ENCODE results near the gene TMA7B. TPM values are rescaled to one million over a fixed set of nuclear protein-coding genes. Genes with fewer than 3 reads are reported as not detected.
"Not testable (repeated sequence)": the region's sequence is repeated elsewhere in the genome, so short reads cannot be mapped to it uniquely, and the experiment has no call there.

TMA7B gene
- total and polyA plus RNA-seq, 2 donors (not counting 3 experiments of a cell fraction or from before 2014, with no cell fraction given): not detected

- no peaks in the 10 kb centered on the region for H3K36me3 ChIP-seq (ENCODE audit: control insufficient read depth in 2 of 2, extremely low read depth in 1 of 2, insufficient read depth in 2 of 2, low read length in 2 of 2)
- intact Hi-C loops (cut with micrococcal nuclease) (no loop called here), dilution Hi-C loops (cut with MboI; ENCODE audit: extremely low pct_ligation_motif_present, low sequenced_read_pairs) (no loop called here)
- FAIRE-seq: no peak
- BruUV-seq (replicated peaks): no TSS peak
- H3K9me3 ChIP-seq (replicated peaks; ENCODE audit: control insufficient read depth, insufficient read depth, low read length): no peaks in the 10 kb centered on the region
- H3K27ac ChIP-seq (ENCODE audit: insufficient read depth, low read depth, low read length): no peak overlapping the region
- no peak overlapping the region for H2AFZ ChIP-seq (ENCODE audit: low read depth, low read length)
- H3K4me3 ChIP-seq (replicated peaks in 1 of 3; ENCODE audit: insufficient read depth in 1 of 3, low read depth in 1 of 3, low read length in 3 of 3): no peak overlapping the region
- H3K79me2 ChIP-seq (ENCODE audit: control insufficient read depth, insufficient read depth, low read length): no peaks in the 10 kb centered on the region
- no peak overlapping the region for H3K4me2 ChIP-seq (ENCODE audit: insufficient read depth, low read length)
- no peaks in the 10 kb centered on the region for H4K20me1 ChIP-seq (replicated peaks; ENCODE audit: control insufficient read depth, extremely low read depth, insufficient read depth, low read length)
- ChIA-PET POLR2A (no interaction called here), CTCF (interaction anchor here (1.6 kb wide), 1 partner anchor 33 kb away, joined by 5 read pairs; no protein-coding TSS in a partner anchor)
- no peak for TF ChIP-seq POLR2AphosphoS5 (IDR thresholded peaks at IDR 0.05; ENCODE audit: insufficient read depth, low read depth, low read length)
- no peak for TF ChIP-seq MAX (IDR thresholded peaks at IDR 0.05; ENCODE audit: insufficient read depth, insufficient read length)
- no peak for TF ChIP-seq MYC (IDR thresholded peaks at IDR 0.05; ENCODE audit: low read depth, low read length)
- no peak for TF ChIP-seq POLR2A (IDR thresholded peaks at IDR 0.05; ENCODE audit: low read depth, low read length)
- TF ChIP-seq FOS (IDR thresholded peaks at IDR 0.05; ENCODE audit: borderline replicate concordance, insufficient read depth, low read length): no peak
- TF ChIP-seq JUN (IDR thresholded peaks at IDR 0.05; ENCODE audit: borderline replicate concordance, insufficient read depth, insufficient read length, low read depth): no peak
- TF ChIP-seq CTCF (IDR thresholded peaks at IDR 0.05; ENCODE audit: extremely low read depth in 1 of 2, insufficient read depth in 1 of 2, low read depth in 1 of 2, low read length in 2 of 2): no peak
- no peak for TF ChIP-seq EZH2 (IDR thresholded peaks at IDR 0.05; ENCODE audit: borderline replicate concordance, low read depth, low read length, severe bottlenecking)
- no peak for TF ChIP-seq GATA2 (IDR thresholded peaks at IDR 0.05; ENCODE audit: insufficient read depth, insufficient read length, low read depth, low read length)
- DNase-seq (ENCODE audit: low read depth, low spot score): no peak
- no peaks in the 10 kb centered on the region for H3K4me1 ChIP-seq (ENCODE audit: control insufficient read depth, extremely low read depth, insufficient read depth, low read length)
- H3K27me3 ChIP-seq (ENCODE audit: control insufficient read depth in 2 of 2, insufficient read depth in 2 of 2, low read length in 2 of 2): peaks cover 20 to 33% of the 10 kb centered on the region in 2 experiments
- H3K9ac ChIP-seq (replicated peaks; ENCODE audit: extremely low read depth, insufficient read depth, low read length): no peak overlapping the region
- no peaks in the 10 kb centered on the region for H3K9me1 ChIP-seq (replicated peaks; ENCODE audit: control insufficient read depth, extremely low read depth, insufficient read depth, low read length)
These were observed 32.1 kb downstream of the TMA7B start for GRCh38 chr22:39992088-39992826.

GRCh38 chr22:39992894-39993293 lies 32.7 kb downstream of the TMA7B start:
- intact Hi-C loops (cut with micrococcal nuclease); dilution Hi-C loops (cut with MboI; ENCODE audit: extremely low pct_ligation_motif_present, low sequenced_read_pairs); H2AFZ ChIP-seq (ENCODE audit: low read depth, low read length); DNase-seq (ENCODE audit: low read depth, low spot score); H3K9me3 ChIP-seq (replicated peaks; ENCODE audit: control insufficient read depth, insufficient read depth, low read length); H3K9ac ChIP-seq (replicated peaks; ENCODE audit: extremely low read depth, insufficient read depth, low read length); POLR2A ChIA-PET; H3K27ac ChIP-seq (ENCODE audit: insufficient read depth, low read depth, low read length); H3K4me2 ChIP-seq (ENCODE audit: insufficient read depth, low read length); BruUV-seq (replicated peaks); H3K79me2 ChIP-seq (ENCODE audit: control insufficient read depth, insufficient read depth, low read length); FAIRE-seq; H3K4me1 ChIP-seq (ENCODE audit: control insufficient read depth, extremely low read depth, insufficient read depth, low read length); CTCF ChIA-PET; H3K36me3 ChIP-seq (ENCODE audit: control insufficient read depth in 2 of 2, extremely low read depth in 1 of 2, insufficient read depth in 2 of 2, low read length in 2 of 2); H3K9me1 ChIP-seq (replicated peaks; ENCODE audit: control insufficient read depth, extremely low read depth, insufficient read depth, low read length); H4K20me1 ChIP-seq (replicated peaks; ENCODE audit: control insufficient read depth, extremely low read depth, insufficient read depth, low read length); H3K4me3 ChIP-seq (replicated peaks in 1 of 3; ENCODE audit: insufficient read depth in 1 of 3, low read depth in 1 of 3, low read length in 3 of 3): not testable (repeated sequence)
- H3K27me3 ChIP-seq (ENCODE audit: control insufficient read depth in 2 of 2, insufficient read depth in 2 of 2, low read length in 2 of 2): peaks cover 20 to 36% of the 10 kb centered on the region in 2 experiments

All from endothelial cell of umbilical vein (primary cell).